SU-DHL-6 (cell line): ENCODE measurements around the gene SIRPA.

Source experiments
- H2AFZ ChIP-seq: fragments of 200-600 bp; sonication (generic); 2 replicates; pipeline ENCODE4 v1.6.1; 2014; ENCODE audit warnings: low read depth, mild to moderate bottlenecking, moderate library complexity, mixed read lengths, antibody characterized with exemption, low read length; ENCODE audit not compliant: severe bottlenecking
- H3F3A ChIP-seq: fragments of 200-600 bp; shearing (Covaris generic); 2 replicates; pipeline ENCODE4 v1.6.0; 2016; ENCODE audit warnings: antibody characterized with exemption, mild to moderate bottlenecking; ENCODE audit not compliant: insufficient read depth
- H3K27ac ChIP-seq: fragments of 200-600 bp; sonication (generic); 2 replicates; pipeline ENCODE4 v1.5.1; 2016; ENCODE audit warnings: low read depth, mild to moderate bottlenecking, low read length, moderate library complexity, mixed read lengths
- H3K27me3 ChIP-seq: fragments of 200-600 bp; sonication (generic), shearing (Covaris generic); 2 replicates; pipeline ENCODE4 v1.6.0; 2014; ENCODE audit warnings: mild to moderate bottlenecking, low read length
- H3K36me3 ChIP-seq: fragments of 200-600 bp; sonication (generic); 2 replicates; pipeline ENCODE4 v1.6.1; 2014; ENCODE audit warnings: mild to moderate bottlenecking, low read length, mixed read lengths
- H3K4me2 ChIP-seq: fragments of 300-600, 200-600 bp; shearing (Covaris generic), sonication (generic); 2 replicates; pipeline ENCODE4 v1.6.0; 2014; ENCODE audit warnings: low read length, low read depth, mild to moderate bottlenecking; ENCODE audit not compliant: poor library complexity, severe bottlenecking
- H3K4me3 ChIP-seq: fragments of 200-600 bp; sonication (generic); 2 replicates; pipeline ENCODE4 v1.5.1; 2014; ENCODE audit warnings: antibody characterized with exemption, low read length, mild to moderate bottlenecking, mixed read lengths; ENCODE audit not compliant: insufficient read depth, poor library complexity, severe bottlenecking
- H3K79me2 ChIP-seq: fragments of 200-600 bp; sonication (generic); 2 replicates; pipeline ENCODE4 v1.6.1; 2014; ENCODE audit warnings: mild to moderate bottlenecking, low read length, moderate library complexity; ENCODE audit not compliant: insufficient read depth
- H3K9ac ChIP-seq: fragments of 200-600 bp; sonication (generic); 2 replicates; pipeline ENCODE4 v1.7.0; 2014; ENCODE audit warnings: mild to moderate bottlenecking, low read length
- H3K9me2 ChIP-seq: fragments of 200-600 bp; sonication (generic); replicated peaks from 2 replicates; pipeline ENCODE4 v1.6.1; 2014; ENCODE audit warnings: low read length; ENCODE audit not compliant: insufficient read depth
- H3K9me3 ChIP-seq: fragments of 200-600 bp; sonication (generic); 2 replicates; pipeline ENCODE4 v1.6.1; 2014; ENCODE audit warnings: low read length, mixed read lengths; ENCODE audit not compliant: insufficient read depth
- H4K20me1 ChIP-seq: fragments of 200-600 bp; sonication (generic); 2 replicates; pipeline ENCODE4 v1.6.1; 2014; ENCODE audit warnings: low read depth, mild to moderate bottlenecking, antibody characterized with exemption, low read length, moderate library complexity, mixed read lengths
- CTCF ChIP-seq: fragments of 200-600 bp; sonication (generic); IDR thresholded peaks from one replicate; pipeline ENCODE4 v1.5.1; 2017; ENCODE audit warnings: antibody characterized with exemption, mild to moderate bottlenecking, low read length, moderate library complexity; ENCODE audit not compliant: insufficient read depth, poor library complexity, severe bottlenecking
- EZH2phosphoT487 ChIP-seq: fragments of 200-600 bp; sonication (generic), shearing (Covaris generic); conservative IDR thresholded peaks from 2 replicates; pipeline ENCODE4 v1.6.1; 2018; ENCODE audit warnings: mild to moderate bottlenecking, antibody characterized with exemption, low read length, moderate library complexity, mixed read lengths

Gene SIRPA

DNA sequence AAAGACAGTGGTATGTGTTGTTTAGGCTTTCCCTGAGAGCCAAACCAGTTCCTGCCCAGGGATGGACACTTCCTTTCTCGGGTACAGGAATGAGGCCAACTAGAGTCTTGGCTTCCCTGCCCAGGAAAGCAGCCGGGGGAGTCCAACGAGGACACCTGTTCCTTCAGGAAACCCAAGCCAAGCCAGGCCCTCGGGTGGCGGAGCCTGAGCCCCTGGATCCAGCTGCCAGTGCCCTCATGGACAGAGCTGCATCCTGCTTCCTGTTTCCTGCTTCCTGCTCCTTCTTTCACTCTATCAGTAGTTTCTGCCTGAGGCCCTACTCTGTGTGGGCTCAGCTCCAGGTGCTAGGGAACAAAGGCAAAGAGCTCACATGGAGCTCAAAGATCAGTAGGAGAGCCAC lies 7.9 kb upstream of the SIRPA start:
- Histone ChIP-seq H3K36me3 (no peaks in the 10 kb centered on the region), H2AFZ (no peak overlapping the region), H3K9ac (no peak overlapping the region), H4K20me1 (no peaks in the 10 kb centered on the region), H3K27ac (no peak overlapping the region), H3K9me3 (no peaks in the 10 kb centered on the region), H3K79me2 (no peaks in the 10 kb centered on the region), H3F3A (no peaks in the 10 kb centered on the region), H3K4me3 (no peak overlapping the region), H3K9me2 (no peaks in the 10 kb centered on the region), H3K4me2 (no peak overlapping the region), H3K27me3 (no peaks in the 10 kb centered on the region)
- no peak for TF ChIP-seq CTCF
- TF ChIP-seq EZH2phosphoT487, result no peak

DNA sequence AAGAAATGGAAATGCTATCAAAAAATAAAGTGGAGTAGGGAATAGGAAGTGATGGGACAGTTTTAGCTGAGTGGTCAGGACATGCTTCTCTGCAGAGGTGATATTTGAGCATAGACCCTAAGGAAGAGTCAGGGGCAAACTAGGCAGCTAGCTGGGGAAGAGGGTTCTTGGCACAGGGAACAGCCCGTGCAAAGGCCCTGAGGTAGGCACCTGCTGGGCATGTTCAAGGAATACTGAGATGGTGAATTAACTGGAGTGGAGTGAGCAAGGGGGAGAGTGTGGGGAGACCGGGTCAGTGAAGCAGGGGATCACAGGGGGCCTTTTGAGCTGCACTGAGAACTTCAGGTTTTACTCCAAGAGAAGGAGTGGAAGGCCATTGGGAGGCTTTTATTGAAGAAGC lies 7.5 kb upstream of the SIRPA start:
- Histone ChIP-seq H4K20me1 (no peaks in the 10 kb centered on the region), H3K27me3 (no peaks in the 10 kb centered on the region), H3K4me3 (no peak overlapping the region), H3K27ac (no peak overlapping the region), H3K9ac (no peak overlapping the region), H3K9me2 (no peaks in the 10 kb centered on the region), H3F3A (no peaks in the 10 kb centered on the region), H3K79me2 (no peaks in the 10 kb centered on the region), H3K9me3 (no peaks in the 10 kb centered on the region), H3K4me2 (no peak overlapping the region), H3K36me3 (no peaks in the 10 kb centered on the region), H2AFZ (no peak overlapping the region)
- TF ChIP-seq EZH2phosphoT487 (no peak), CTCF (no peak)

GRCh38 chr20:1888796-1889463 lies 6.3 kb upstream of the SIRPA start:
- Histone ChIP-seq H3K27me3 (no peaks in the 10 kb centered on the region), H3K4me2 (no peak overlapping the region), H3K27ac (no peak overlapping the region)

More at GRCh38 chr20:1888796-1889463, 6.3 kb upstream of the SIRPA start:
- Histone ChIP-seq H4K20me1 (no peaks in the 10 kb centered on the region), H3F3A (no peaks in the 10 kb centered on the region), H3K36me3 (no peaks in the 10 kb centered on the region), H3K9me3 (no peaks in the 10 kb centered on the region), H3K9ac (no peak overlapping the region), H2AFZ (no peak overlapping the region), H3K9me2 (no peaks in the 10 kb centered on the region), H3K4me3 (no peak overlapping the region), H3K79me2 (no peaks in the 10 kb centered on the region)
- TF ChIP-seq EZH2phosphoT487 (no peak), CTCF (no peak)
